ENCODE data around the gene APMAP. TPM values are rescaled to one million over a fixed set of nuclear protein-coding genes. Genes with fewer than 3 reads are reported as not detected.

APMAP gene
- total RNA-seq, 1 donor from 2014 or later, result 108 TPM

DNA sequence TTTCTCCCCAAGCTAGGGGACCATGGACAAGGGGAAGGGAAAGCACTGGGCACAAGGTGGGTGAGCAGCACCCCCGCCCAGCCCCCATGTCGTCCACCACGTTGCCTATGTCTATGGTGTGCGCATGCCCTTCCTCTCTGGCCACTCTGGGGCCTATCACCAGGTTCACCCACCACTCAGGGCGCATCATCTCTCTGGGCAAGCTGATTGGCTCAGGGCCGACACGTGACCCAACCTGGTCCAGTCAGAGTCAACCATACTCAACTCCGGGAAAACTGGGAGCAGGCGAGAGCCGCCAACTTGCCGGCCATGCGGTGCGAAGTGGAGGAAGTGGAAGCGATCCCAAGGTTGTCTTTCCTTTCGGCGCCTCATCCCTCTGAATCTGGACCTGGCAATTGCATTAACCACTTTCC lies 39.5 kb upstream of the APMAP start:
- H3K4me3 ChIP-seq (ENCODE audit: low read depth, low read length), result no peak overlapping the region
- no peak for DNase-seq (ENCODE audit: low read depth)
- TF ChIP-seq, protein P1, sequence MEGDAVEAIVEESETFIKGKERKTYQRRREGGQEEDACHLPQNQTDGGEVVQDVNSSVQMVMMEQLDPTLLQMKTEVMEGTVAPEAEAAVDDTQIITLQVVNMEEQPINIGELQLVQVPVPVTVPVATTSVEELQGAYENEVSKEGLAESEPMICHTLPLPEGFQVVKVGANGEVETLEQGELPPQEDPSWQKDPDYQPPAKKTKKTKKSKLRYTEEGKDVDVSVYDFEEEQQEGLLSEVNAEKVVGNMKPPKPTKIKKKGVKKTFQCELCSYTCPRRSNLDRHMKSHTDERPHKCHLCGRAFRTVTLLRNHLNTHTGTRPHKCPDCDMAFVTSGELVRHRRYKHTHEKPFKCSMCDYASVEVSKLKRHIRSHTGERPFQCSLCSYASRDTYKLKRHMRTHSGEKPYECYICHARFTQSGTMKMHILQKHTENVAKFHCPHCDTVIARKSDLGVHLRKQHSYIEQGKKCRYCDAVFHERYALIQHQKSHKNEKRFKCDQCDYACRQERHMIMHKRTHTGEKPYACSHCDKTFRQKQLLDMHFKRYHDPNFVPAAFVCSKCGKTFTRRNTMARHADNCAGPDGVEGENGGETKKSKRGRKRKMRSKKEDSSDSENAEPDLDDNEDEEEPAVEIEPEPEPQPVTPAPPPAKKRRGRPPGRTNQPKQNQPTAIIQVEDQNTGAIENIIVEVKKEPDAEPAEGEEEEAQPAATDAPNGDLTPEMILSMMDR (conservative IDR thresholded peaks at IDR 0.05; ENCODE audit: low read depth, low read length), result no peak

DNA sequence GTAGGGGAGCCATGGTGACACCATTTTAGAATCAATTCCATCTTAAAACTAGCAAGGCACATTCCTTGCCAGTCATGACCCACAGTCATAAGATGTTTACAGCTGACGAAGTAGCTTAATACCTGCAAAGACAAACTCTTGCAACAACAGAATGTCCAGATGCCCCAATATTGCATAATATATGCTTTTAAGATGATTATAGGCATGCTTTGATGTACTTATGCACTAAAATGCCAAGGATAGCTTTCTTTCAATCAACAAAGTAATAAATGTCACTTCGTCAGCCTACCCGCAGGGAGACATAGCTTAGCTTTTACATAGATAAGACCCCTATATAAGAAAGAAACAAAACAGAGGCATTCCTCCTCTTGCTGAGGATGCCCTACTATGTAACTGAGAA lies 38.7 kb upstream of the APMAP start:
- H3K4me3 ChIP-seq (ENCODE audit: low read depth, low read length), result no peak overlapping the region
- no peak for DNase-seq (ENCODE audit: low read depth)
- TF ChIP-seq, protein P1 (conservative IDR thresholded peaks at IDR 0.05; ENCODE audit: low read depth, low read length), result no peak

DNA sequence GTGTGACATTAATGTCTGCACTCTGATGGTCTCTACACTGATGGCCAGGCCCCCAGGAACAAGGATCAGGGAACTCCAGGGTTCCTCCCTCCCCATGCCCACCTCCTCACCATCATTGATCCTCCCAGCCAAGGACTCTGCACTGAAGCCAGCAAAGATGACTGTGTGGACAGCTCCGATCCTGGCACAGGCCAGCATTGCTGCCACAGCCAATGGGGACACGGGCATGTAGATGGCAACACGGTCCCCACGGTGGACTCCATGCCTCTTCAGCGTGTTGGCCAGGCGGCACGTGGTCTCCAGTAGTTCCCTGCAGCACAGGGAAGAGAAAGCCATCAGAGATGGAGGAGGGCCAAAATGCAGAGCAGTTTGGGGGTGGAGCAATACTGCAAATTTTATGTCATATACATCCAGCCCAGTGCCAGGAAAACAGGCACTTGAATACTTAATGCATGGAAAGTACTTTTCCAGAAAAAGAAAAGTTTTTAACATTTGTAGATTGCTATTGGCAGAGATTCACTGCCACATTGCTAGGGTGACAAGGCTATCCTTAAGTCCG lies 38.2 kb upstream of the APMAP start:
- no peak overlapping the region for H3K4me3 ChIP-seq (ENCODE audit: low read depth, low read length)
- TF ChIP-seq, protein P1 (conservative IDR thresholded peaks at IDR 0.05; ENCODE audit: low read depth, low read length), result no peak
- DNase-seq (ENCODE audit: low read depth), result no peak

DNA sequence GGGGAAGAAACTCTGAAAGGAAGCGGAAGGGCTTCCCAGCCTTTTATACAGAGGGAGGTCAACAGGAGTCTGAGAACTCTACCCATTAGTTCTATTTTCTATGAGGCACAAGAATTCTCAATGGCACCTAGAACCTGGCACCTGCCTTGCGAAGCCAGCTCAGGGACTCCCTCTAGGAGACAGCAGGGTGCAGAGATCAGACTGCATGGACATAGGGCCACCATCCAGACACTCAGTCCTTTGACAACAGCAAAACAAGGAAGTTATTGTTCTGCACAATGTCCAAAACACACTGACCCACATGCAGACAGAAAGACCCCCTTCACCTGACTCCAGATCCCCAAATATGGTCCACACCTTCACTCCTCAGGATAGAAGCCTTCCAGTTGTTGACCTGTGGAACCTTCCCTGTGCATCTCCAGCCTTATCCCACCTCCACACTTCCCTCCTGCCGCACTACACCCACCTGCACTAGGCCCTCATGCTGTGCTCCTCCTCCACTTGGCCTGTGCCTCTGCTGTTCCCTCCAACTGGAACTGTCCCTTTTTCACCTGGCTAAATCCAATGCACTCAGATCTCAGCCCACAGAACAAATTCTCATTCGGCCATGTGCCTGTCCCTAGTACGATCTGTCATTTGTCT lies 37.6 kb upstream of the APMAP start:
- no peak for DNase-seq (ENCODE audit: low read depth)
- TF ChIP-seq, protein P1 (conservative IDR thresholded peaks at IDR 0.05; ENCODE audit: low read depth, low read length), result no peak
- no peak overlapping the region for H3K4me3 ChIP-seq (ENCODE audit: low read depth, low read length)

DNA sequence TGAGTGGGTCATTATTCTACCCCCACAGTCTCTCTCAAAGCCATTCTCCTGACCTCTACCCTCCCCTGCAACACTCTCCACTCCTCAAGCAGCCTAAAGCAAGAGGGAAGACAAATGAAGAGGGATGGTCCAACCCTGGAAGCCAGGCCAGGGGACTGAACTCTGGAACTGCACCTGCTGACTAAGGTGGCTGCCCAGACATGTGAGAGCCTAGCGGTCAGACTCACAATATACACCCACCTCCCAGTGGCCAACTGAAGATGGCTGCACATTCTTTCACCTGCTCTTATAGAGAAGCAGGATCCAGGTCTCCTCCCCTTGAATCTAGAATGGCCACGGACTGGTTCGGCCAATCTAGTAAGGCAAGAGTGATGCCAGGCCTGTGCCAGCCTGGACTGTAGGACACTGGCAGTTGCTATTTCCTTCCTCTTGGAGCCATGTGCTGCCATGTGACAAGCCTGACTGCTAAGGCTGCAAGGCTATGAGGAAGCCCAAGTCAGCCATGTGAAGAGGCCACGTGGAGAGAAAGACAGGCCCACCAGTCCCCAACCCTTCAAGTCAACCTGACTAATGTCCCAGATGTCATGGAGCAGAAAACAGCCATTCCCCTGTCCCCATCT lies 33.5 kb upstream of the APMAP start:
- H3K4me3 ChIP-seq (ENCODE audit: low read depth, low read length), result no peak overlapping the region
- TF ChIP-seq, protein P1 (conservative IDR thresholded peaks at IDR 0.05; ENCODE audit: low read depth, low read length), result no peak
- no peak for DNase-seq (ENCODE audit: low read depth)

DNA sequence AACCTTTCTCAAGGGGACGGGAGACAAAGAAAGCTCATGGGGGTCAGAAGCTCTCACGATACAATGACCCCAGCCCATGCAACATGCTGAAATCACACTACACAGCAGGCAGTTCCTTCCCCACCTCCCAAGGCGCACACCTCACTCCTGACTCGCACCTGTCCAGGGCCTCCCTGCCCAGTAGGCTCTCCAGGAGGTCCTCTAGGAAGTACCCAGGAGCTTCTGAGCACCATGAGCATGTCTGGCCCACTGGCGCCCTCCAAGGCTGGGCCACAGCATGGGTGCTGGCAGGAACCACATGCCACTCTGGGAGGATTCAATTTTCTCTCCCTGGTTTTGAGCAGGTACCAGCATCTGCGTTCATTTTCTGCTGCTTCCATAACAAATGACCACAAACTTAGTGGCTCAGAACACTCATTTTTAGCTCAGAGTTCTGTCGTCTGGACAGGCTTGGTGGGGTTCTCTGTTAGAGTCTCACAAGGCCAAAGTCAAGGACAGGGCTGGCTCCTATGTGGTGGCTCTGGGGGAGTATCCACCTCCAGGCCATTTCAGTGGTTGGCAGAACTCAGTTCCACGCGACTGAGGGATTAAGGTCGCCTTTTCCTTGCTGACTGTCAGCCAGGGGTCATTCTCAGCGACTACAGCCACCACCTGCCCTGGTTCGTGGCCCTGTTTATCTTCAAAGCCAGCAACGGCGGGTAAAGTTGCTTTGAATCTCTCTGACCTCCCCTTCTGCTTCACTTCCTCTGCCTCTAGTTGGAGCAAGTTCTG lies 32.7 kb upstream of the APMAP start:
- DNase-seq (ENCODE audit: low read depth), result no peak
- TF ChIP-seq, protein P1 (conservative IDR thresholded peaks at IDR 0.05; ENCODE audit: low read depth, low read length), result no peak
- H3K4me3 ChIP-seq (ENCODE audit: low read depth, low read length), result no peak overlapping the region

All from epithelial cell of proximal tubule (primary cell).